Astrocyte (in vitro differentiated cells and primary cell): ENCODE measurements around the gene MATN4.

ENCODE experiments used
- EZH2 ChIP-seq: IDR thresholded peaks from 2 replicates; pipeline ENCODE4 v1.6.1; 2012; ENCODE audit warnings: mild to moderate bottlenecking, low read length, inconsistent platforms; ENCODE audit not compliant: insufficient read depth
- TF ChIP-seq, protein P1 (sequence below): IDR thresholded peaks from 2 replicates; pipeline ENCODE4 v1.5.1; 2011; ENCODE audit warnings: low read depth, mild to moderate bottlenecking, inconsistent platforms, low read length, moderate library complexity; ENCODE audit not compliant: insufficient read depth

DNA sequence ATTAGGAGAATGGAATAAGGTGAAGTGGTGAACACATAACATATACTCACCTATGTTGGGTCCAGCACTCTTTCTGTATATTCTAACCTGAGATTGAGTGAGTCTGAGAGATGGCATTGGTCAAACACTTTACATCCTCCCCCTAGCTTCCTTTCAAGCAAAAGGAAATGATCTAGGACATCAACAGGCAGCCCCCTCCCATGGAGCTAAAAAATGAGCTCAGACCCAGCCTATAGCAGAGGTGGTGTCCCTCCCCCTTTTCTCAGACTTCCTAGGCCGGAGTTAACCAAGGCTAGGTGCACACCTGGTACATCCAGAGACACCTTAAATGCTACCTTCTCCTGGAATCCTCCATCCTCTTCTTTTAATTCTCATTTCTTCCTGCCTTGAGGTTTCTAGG lies 45.6 kb upstream of the MATN4 start:
- TF ChIP-seq, protein P1, sequence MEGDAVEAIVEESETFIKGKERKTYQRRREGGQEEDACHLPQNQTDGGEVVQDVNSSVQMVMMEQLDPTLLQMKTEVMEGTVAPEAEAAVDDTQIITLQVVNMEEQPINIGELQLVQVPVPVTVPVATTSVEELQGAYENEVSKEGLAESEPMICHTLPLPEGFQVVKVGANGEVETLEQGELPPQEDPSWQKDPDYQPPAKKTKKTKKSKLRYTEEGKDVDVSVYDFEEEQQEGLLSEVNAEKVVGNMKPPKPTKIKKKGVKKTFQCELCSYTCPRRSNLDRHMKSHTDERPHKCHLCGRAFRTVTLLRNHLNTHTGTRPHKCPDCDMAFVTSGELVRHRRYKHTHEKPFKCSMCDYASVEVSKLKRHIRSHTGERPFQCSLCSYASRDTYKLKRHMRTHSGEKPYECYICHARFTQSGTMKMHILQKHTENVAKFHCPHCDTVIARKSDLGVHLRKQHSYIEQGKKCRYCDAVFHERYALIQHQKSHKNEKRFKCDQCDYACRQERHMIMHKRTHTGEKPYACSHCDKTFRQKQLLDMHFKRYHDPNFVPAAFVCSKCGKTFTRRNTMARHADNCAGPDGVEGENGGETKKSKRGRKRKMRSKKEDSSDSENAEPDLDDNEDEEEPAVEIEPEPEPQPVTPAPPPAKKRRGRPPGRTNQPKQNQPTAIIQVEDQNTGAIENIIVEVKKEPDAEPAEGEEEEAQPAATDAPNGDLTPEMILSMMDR = no peak
- TF ChIP-seq EZH2 = no peak
